Stimulated activated CD8-positive, alpha-beta memory T cell treated with anti-CD3 and anti-CD28 coated beads, Interleukin-12 subunit alpha, Interleukin-12 subunit beta, amount 100 ng/mL, for 24 hours (primary cell): ENCODE results near the gene NSD1.
"Not testable (repeated sequence)": the region's sequence is repeated elsewhere in the genome, so short reads cannot be mapped to it uniquely, and the experiment has no call there.

ENCODE experiments used
- DNase-seq: peaks from one replicate; pipeline ENCODE4 v3.0.0-alpha.2; 2020; ENCODE audit errors: extremely low read depth

NSD1 gene

GRCh38 chr5:177176175-177176711 is 42.7 kb downstream of the NSD1 start:
- no peak for DNase-seq

GRCh38 chr5:177177847-177178437 is 44.4 kb downstream of the NSD1 start:
- DNase-seq: not testable (repeated sequence)

GRCh38 chr5:177178733-177179304 is 45.2 kb downstream of the NSD1 start:
- no peak for DNase-seq

- no peak for DNase-seq
Observed at GRCh38 chr5:177179431-177179830, 45.9 kb downstream of the NSD1 start.

- DNase-seq: no peak
Observed at GRCh38 chr5:177183142-177183541, 49.6 kb downstream of the NSD1 start.

GRCh38 chr5:177183766-177184360 is 50.3 kb downstream of the NSD1 start:
- no peak for DNase-seq

GRCh38 chr5:177185993-177186392 is 52.4 kb downstream of the NSD1 start:
- no peak for DNase-seq

- no peak for DNase-seq
Observed at GRCh38 chr5:177186645-177187044, 53.1 kb downstream of the NSD1 start.

- DNase-seq: no peak
Observed at GRCh38 chr5:177188775-177189174, 55.2 kb downstream of the NSD1 start.

GRCh38 chr5:177189416-177189815 is 55.8 kb downstream of the NSD1 start:
- no peak for DNase-seq

- DNase-seq: no peak
Observed at GRCh38 chr5:177189965-177190364, 56.4 kb downstream of the NSD1 start.

GRCh38 chr5:177194268-177194667 is 60.7 kb downstream of the NSD1 start:
- no peak for DNase-seq

GRCh38 chr5:177195307-177195952 is 61.9 kb downstream of the NSD1 start:
- DNase-seq: no peak

- DNase-seq: no peak
Observed at GRCh38 chr5:177198738-177199137, 65.2 kb downstream of the NSD1 start.

- no peak for DNase-seq
Observed at GRCh38 chr5:177204281-177204680, 70.7 kb downstream of the NSD1 start.

GRCh38 chr5:177209610-177210009 is 76.0 kb downstream of the NSD1 start:
- DNase-seq: no peak

GRCh38 chr5:177212242-177212641 is 78.7 kb downstream of the NSD1 start:
- no peak for DNase-seq

- DNase-seq: no peak
Observed at GRCh38 chr5:177220576-177220975, 87.0 kb downstream of the NSD1 start.

GRCh38 chr5:177222269-177222668 is 88.7 kb downstream of the NSD1 start:
- no peak for DNase-seq

GRCh38 chr5:177225798-177226197 is 92.2 kb downstream of the NSD1 start:
- no peak for DNase-seq

GRCh38 chr5:177226860-177227259 is 93.3 kb downstream of the NSD1 start:
- no peak for DNase-seq

- no peak for DNase-seq
Observed at GRCh38 chr5:177228751-177229150, 95.2 kb downstream of the NSD1 start.

- no peak for DNase-seq
Observed at GRCh38 chr5:177230660-177231059, 97.1 kb downstream of the NSD1 start.
